WTC11 (cell line): ENCODE measurements around the gene FCGBP. TPM values are rescaled to one million over a fixed set of nuclear protein-coding genes. Genes with fewer than 3 reads are reported as not detected.

Experiments
- ATAC-seq: fragments of 200-7000 bp; cut with Tn5 transposase; 2 replicates; pipeline ENCODE4 v1.10.0; 2021; ENCODE audit warnings: mild to moderate bottlenecking, moderate library complexity
- CTCF ChIA-PET: fragments of 300-600 bp; sonication (Branson Sonifier 250); formaldehyde crosslinking; loops from one replicate; lab custom pipeline; 2021; ENCODE audit warnings: antibody characterized with exemption; lab: Charles Lee
- POLR2A ChIA-PET: fragments of 350-600 bp; sonication (Branson Sonifier 250); formaldehyde crosslinking; loops from one replicate; lab custom pipeline; 2021; ENCODE audit warnings: antibody characterized with exemption; lab: Charles Lee
- DNase-seq: peaks from one replicate; pipeline ENCODE4 v3.0.0; 2021; ENCODE audit warnings: low spot score
- H3K27ac Mint-ChIP-seq: 2 replicates; pipeline ENCODE4 v1.8.0; 2021; ENCODE audit warnings: mixed read lengths
- H3K27me3 Mint-ChIP-seq: 2 replicates; pipeline ENCODE4 v1.8.0; 2021; ENCODE audit warnings: low read depth, mild to moderate bottlenecking, moderate library complexity, mixed read lengths
- H3K36me3 Mint-ChIP-seq: 2 replicates; pipeline ENCODE4 v1.8.0; 2021; ENCODE audit warnings: mixed read lengths
- H3K4me1 Mint-ChIP-seq: 2 replicates; pipeline ENCODE4 v1.8.0; 2022; ENCODE audit warnings: mixed read lengths
- H3K4me3 Mint-ChIP-seq: 2 replicates; pipeline ENCODE4 v1.8.0; 2021; ENCODE audit warnings: mild to moderate bottlenecking, moderate library complexity, mixed read lengths
- H3K9me3 Mint-ChIP-seq: 2 replicates; pipeline ENCODE4 v1.8.0; 2021; ENCODE audit warnings: mixed read lengths
- ARID4B ChIP-seq: sonication (generic); formaldehyde crosslinking; IDR thresholded peaks from 2 replicates; pipeline ENCODE4 v1.8.0; 2023; ENCODE audit warnings: missing genetic modification reagents, mild to moderate bottlenecking, borderline replicate concordance
- CREB1 ChIP-seq: sonication (generic); formaldehyde crosslinking; IDR thresholded peaks from 2 replicates; pipeline ENCODE4 v1.8.0; 2023; ENCODE audit warnings: mild to moderate bottlenecking, missing genetic modification reagents
- CREM ChIP-seq: sonication (generic); formaldehyde crosslinking; IDR thresholded peaks from 2 replicates; pipeline ENCODE4 v1.8.1; 2022; ENCODE audit warnings: mild to moderate bottlenecking, missing genetic modification reagents, moderate library complexity
- FOXJ3 ChIP-seq: sonication (generic); formaldehyde crosslinking; IDR thresholded peaks from 2 replicates; pipeline ENCODE4 v1.9.0; 2021; ENCODE audit warnings: missing genetic modification reagents, mild to moderate bottlenecking, borderline replicate concordance
- GABPB1 ChIP-seq: sonication (generic); formaldehyde crosslinking; IDR thresholded peaks from 2 replicates; pipeline ENCODE4 v1.8.1; 2023; ENCODE audit warnings: mild to moderate bottlenecking, missing genetic modification reagents
- GTF2I ChIP-seq: fragments of 250-450 bp; sonication (Bioruptor Pico); conservative IDR thresholded peaks from 2 replicates; pipeline ENCODE4 v1.4.0; 2021; ENCODE audit warnings: mild to moderate bottlenecking
- HMGA2 ChIP-seq: fragments of 250-450 bp; sonication (Bioruptor Pico); IDR thresholded peaks from 2 replicates; pipeline ENCODE4 v1.4.0; 2021; ENCODE audit warnings: mild to moderate bottlenecking, moderate library complexity
- JAZF1 ChIP-seq: fragments of 250-450 bp; sonication (Bioruptor Pico); IDR thresholded peaks from 2 replicates; pipeline ENCODE4 v1.9.0; 2021; ENCODE audit warnings: moderate library complexity, mild to moderate bottlenecking, inconsistent platforms
- JUN ChIP-seq: sonication (generic); formaldehyde crosslinking; IDR thresholded peaks from 2 replicates; pipeline ENCODE4 v1.8.0; 2023; ENCODE audit warnings: mild to moderate bottlenecking, missing genetic modification reagents
- NFE2L1 ChIP-seq: sonication (generic); formaldehyde crosslinking; IDR thresholded peaks from 2 replicates; pipeline ENCODE4 v1.8.1; 2023; ENCODE audit warnings: missing genetic modification reagents
- NFYB ChIP-seq: sonication (generic); formaldehyde crosslinking; conservative IDR thresholded peaks from 2 replicates; pipeline ENCODE4 v1.8.0; 2022; ENCODE audit warnings: low read depth, missing genetic modification reagents
- OVOL2 ChIP-seq: fragments of 250-450 bp; sonication (Bioruptor Pico); IDR thresholded peaks from 2 replicates; pipeline ENCODE4 v1.9.0; 2021; ENCODE audit warnings: mild to moderate bottlenecking, borderline replicate concordance
- PRRX2 ChIP-seq: fragments of 250-450 bp; sonication (Bioruptor Pico); IDR thresholded peaks from 2 replicates; pipeline ENCODE4 v1.8.0; 2021; ENCODE audit warnings: mild to moderate bottlenecking
- RORB ChIP-seq: fragments of 250-450 bp; sonication (Bioruptor Pico); IDR thresholded peaks from 2 replicates; pipeline ENCODE4 v1.9.0; 2021; ENCODE audit warnings: mild to moderate bottlenecking
- SMAD3 ChIP-seq: sonication (generic); formaldehyde crosslinking; IDR thresholded peaks from 2 replicates; pipeline ENCODE4 v1.8.0; 2022; ENCODE audit warnings: missing genetic modification reagents, mild to moderate bottlenecking, borderline replicate concordance
- SP1 ChIP-seq: sonication (generic); formaldehyde crosslinking; conservative IDR thresholded peaks from 2 replicates; pipeline ENCODE4 v1.8.1; 2022; ENCODE audit warnings: missing genetic modification reagents
- ZMAT4 ChIP-seq: fragments of 250-450 bp; sonication (Bioruptor Pico); IDR thresholded peaks from 2 replicates; pipeline ENCODE4 v1.9.0; 2021; ENCODE audit warnings: mild to moderate bottlenecking
- total RNA-seq: library from RNA; stranded (reverse); gene quantifications from 3 replicates; pipeline ENCODE4 v1.2.3, GENCODE V29; 2021
- TF ChIP-seq, protein P1 (sequence below): fragments of 250-450 bp; sonication (Bioruptor Pico); IDR thresholded peaks from 2 replicates; pipeline ENCODE4 v1.9.0; 2021; ENCODE audit warnings: moderate library complexity, mild to moderate bottlenecking, inconsistent platforms, borderline replicate concordance
- TF ChIP-seq, protein P2 (sequence below): fragments of 250-450 bp; sonication (Bioruptor Pico); conservative IDR thresholded peaks from 2 replicates; pipeline ENCODE4 v1.9.0; 2021; ENCODE audit warnings: mild to moderate bottlenecking

The FCGBP gene
- total RNA-seq, 1 experiment from 2014 or later = 2.8 TPM

DNA sequence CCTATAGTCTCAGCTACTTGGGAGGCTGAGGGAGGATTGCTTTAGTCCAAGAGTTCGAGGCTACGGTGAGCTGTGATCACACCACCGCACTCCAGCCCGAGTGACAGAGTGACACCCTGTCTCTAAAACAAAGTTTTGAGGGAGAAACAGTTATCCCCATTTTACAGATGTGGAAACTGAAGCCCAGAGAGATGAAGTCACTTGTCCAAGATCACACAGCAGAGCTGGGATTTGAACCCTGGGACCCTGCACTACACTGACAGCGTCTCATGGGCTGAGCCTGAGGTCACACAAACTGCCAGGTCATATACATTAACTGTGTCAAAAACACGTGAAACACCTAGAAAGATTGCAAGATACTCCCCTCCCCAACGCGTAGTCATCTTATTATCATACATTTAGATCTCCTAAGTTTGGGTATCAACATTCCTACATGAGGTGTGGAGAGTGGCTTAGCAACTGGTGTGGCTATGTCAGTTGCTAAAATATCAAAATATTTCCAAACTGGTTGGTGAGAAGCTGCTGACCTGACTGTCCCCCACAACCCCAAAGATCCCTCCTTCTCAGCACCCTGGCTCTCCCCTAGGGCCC, 8.2 kb downstream of the FCGBP start (continued):
- TF ChIP-seq ARID4B (CRISPR knock-in tag) (no peak), NFE2L1 (CRISPR knock-in tag) (no peak), GTF2I (no peak), SP1 (CRISPR knock-in tag) (no peak), NFYB (CRISPR knock-in tag) (no peak), OVOL2 (CRISPR knock-in tag) (no peak), HMGA2 (CRISPR knock-in tag) (no peak), ZMAT4 (CRISPR knock-in tag) (no peak), FOXJ3 (CRISPR knock-in tag) (no peak)

GRCh38 chr19:39924952-39925351, 9.5 kb downstream of the FCGBP start:
- CTCF ChIA-PET = interaction anchor here (0.6 to 1.3 kb wide), 4 partner anchors 33 to 306 kb away, joined by 3 to 5 read pairs (median 4); partner anchors contain the start of genes PSMC4 and TTC9B
- Mint-ChIP-seq H3K9me3 (no peaks in the 10 kb centered on the region), H3K4me3 (no peak overlapping the region), H3K27me3 (no peaks in the 10 kb centered on the region), H3K27ac (no peak overlapping the region)
- TF ChIP-seq OVOL2 (CRISPR knock-in tag) (no peak), CREB1 (CRISPR knock-in tag) (no peak), PRRX2 (CRISPR knock-in tag) (no peak), NFYB (CRISPR knock-in tag) (no peak), CREM (CRISPR knock-in tag) (no peak), RORB (no peak), ZMAT4 (CRISPR knock-in tag) (no peak), JUN (CRISPR knock-in tag) (no peak), SMAD3 (CRISPR knock-in tag) (no peak), GABPB1 (CRISPR knock-in tag) (no peak), NFE2L1 (CRISPR knock-in tag) (no peak), HMGA2 (CRISPR knock-in tag) (no peak), JAZF1 (CRISPR knock-in tag) (no peak)
- TF ChIP-seq, protein P1, sequence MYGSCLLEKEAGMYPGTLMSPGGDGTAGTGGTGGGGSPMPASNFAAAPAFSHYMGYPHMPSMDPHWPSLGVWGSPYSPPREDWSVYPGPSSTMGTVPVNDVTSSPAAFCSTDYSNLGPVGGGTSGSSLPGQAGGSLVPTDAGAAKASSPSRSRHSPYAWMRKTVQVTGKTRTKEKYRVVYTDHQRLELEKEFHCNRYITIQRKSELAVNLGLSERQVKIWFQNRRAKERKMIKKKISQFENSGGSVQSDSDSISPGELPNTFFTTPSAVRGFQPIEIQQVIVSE = no peak
- TF ChIP-seq, protein P2, sequence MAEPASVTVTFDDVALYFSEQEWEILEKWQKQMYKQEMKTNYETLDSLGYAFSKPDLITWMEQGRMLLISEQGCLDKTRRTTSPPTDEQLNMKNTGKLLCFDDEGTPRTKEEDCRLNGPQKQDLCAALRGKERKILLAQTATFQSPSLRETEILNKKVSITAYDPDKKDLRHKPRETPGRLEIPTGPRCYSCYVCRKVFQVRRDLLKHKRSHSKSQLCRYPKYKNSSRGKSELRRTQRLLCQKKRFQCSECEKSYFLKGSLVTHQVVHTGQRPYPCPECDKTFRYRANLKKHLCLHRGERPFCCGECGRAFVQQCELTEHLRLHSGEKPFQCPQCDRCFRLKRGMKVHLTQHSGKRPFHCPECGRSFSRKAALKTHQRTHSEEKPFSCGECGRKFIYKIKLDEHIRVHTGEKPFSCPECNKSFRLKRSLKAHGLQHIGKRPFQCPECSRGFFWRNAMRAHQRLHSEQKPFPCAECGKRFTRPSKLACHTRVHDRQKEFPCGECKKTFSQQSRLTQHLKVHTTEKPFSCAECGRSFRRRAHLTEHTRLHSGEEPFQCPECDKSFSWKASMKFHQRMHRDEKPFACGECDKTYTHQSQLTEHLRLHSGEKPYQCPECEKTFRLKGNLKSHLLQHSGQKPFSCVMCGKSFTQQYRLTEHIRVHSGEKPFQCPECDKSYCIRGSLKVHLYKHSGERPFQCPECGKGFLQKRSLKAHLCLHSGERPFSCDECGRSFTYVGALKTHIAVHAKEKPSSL = no peak
- TF ChIP-seq, all 79 proteins: peak for 0
- ATAC-seq (no peak), DNase-seq (no peak)
- Mint-ChIP-seq H3K4me1 (peaks cover 6% of the 10 kb centered on the region), H3K36me3 (no peaks in the 10 kb centered on the region)
- POLR2A ChIA-PET = no interaction called here
